H9 (cell line): ENCODE results near the gene ART4. TPM values are rescaled to one million over a fixed set of nuclear protein-coding genes. Genes with fewer than 3 reads are reported as not detected.

ENCODE experiments used
- DNase-seq: peaks from one replicate; pipeline ENCODE4 v3.0.0-alpha.2; 2017
- H2AFZ ChIP-seq: one replicate; pipeline ENCODE4 v1.6.1; 2013; ENCODE audit warnings: mild to moderate bottlenecking, low read length, control low read depth, moderate library complexity
- H2AK5ac ChIP-seq: 2 replicates; pipeline ENCODE4 v1.6.1; 2013; ENCODE audit warnings: low read length, control low read depth, mixed read lengths; ENCODE audit not compliant: insufficient read length
- H2BK120ac ChIP-seq: one replicate; pipeline ENCODE4 v1.6.1; 2013; ENCODE audit warnings: low read depth, mild to moderate bottlenecking, low read length, control low read depth, inconsistent platforms; ENCODE audit not compliant: poor library complexity, severe bottlenecking
- H2BK12ac ChIP-seq: 2 replicates; pipeline ENCODE4 v1.6.1; 2013; ENCODE audit warnings: low read length, control low read depth, mixed read lengths, low read depth; ENCODE audit not compliant: insufficient read length
- H2BK15ac ChIP-seq: 2 replicates; pipeline ENCODE4 v1.6.1; 2013; ENCODE audit warnings: low read depth, low read length, control low read depth
- H2BK20ac ChIP-seq: one replicate; pipeline ENCODE4 v1.6.1; 2013; ENCODE audit warnings: low read depth, mild to moderate bottlenecking, low read length, control low read depth, inconsistent platforms; ENCODE audit not compliant: poor library complexity, severe bottlenecking
- H2BK5ac ChIP-seq: 2 replicates; pipeline ENCODE4 v1.6.1; 2013; ENCODE audit warnings: low read length, control low read depth, mixed read lengths; ENCODE audit not compliant: insufficient read length
- H3K14ac ChIP-seq: 2 replicates; pipeline ENCODE4 v1.6.1; 2013; ENCODE audit warnings: low read length, control low read depth; ENCODE audit not compliant: insufficient read depth
- H3K18ac ChIP-seq: 2 replicates; pipeline ENCODE4 v1.6.1; 2013; ENCODE audit warnings: low read depth, mild to moderate bottlenecking, mixed read lengths, low read length, control low read depth; ENCODE audit not compliant: insufficient read length
- H3K23ac ChIP-seq: 2 replicates; pipeline ENCODE4 v1.6.1; 2013; ENCODE audit warnings: low read length, control low read depth, mixed read lengths, low read depth; ENCODE audit not compliant: insufficient read length
- H3K23me2 ChIP-seq: 2 replicates; pipeline ENCODE4 v1.6.1; 2013; ENCODE audit warnings: low read depth, mild to moderate bottlenecking, mixed read lengths, low read length, control low read depth; ENCODE audit not compliant: insufficient read length, poor library complexity, severe bottlenecking
- H3K27ac ChIP-seq: 2 replicates; pipeline ENCODE4 v1.5.1; 2013; ENCODE audit warnings: low read length, control low read depth, mixed read lengths, low read depth; ENCODE audit not compliant: insufficient read length
- H3K27me3 ChIP-seq: 2 replicates; pipeline ENCODE4 v1.6.1; 2013; ENCODE audit warnings: low read length, control low read depth, inconsistent platforms; ENCODE audit not compliant: insufficient read depth
- H3K4ac ChIP-seq: 2 replicates; pipeline ENCODE4 v1.6.1; 2013; ENCODE audit warnings: low read depth, mild to moderate bottlenecking, control low read depth, inconsistent platforms, low read length, moderate library complexity
- H3K4me1 ChIP-seq: 2 replicates; pipeline ENCODE4 v1.6.1; 2013; ENCODE audit warnings: low read length, control low read depth, inconsistent platforms; ENCODE audit not compliant: insufficient read depth
- H3K4me2 ChIP-seq: 2 replicates; pipeline ENCODE4 v1.6.1; 2013; ENCODE audit warnings: low read length, control low read depth, mixed read lengths; ENCODE audit not compliant: insufficient read length, insufficient read depth
- H3K56ac ChIP-seq: 2 replicates; pipeline ENCODE4 v1.6.1; 2013; ENCODE audit warnings: low read depth, mild to moderate bottlenecking, mixed read lengths, low read length, control low read depth; ENCODE audit not compliant: insufficient read length
- H3K79me1 ChIP-seq: 2 replicates; pipeline ENCODE4 v1.6.1; 2013; ENCODE audit warnings: low read depth, mild to moderate bottlenecking, moderate library complexity, low read length, control low read depth, inconsistent platforms; ENCODE audit not compliant: insufficient read depth, poor library complexity, severe bottlenecking
- H3K79me2 ChIP-seq: 2 replicates; pipeline ENCODE4 v1.6.1; 2013; ENCODE audit warnings: low read length, control low read depth, inconsistent platforms; ENCODE audit not compliant: insufficient read depth
- H3K9ac ChIP-seq: 2 replicates; pipeline ENCODE4 v1.6.1; 2013; ENCODE audit warnings: low read length, control low read depth, mixed read lengths; ENCODE audit not compliant: insufficient read length; ENCODE audit errors: extremely low read depth
- H3K9me3 ChIP-seq: one replicate; pipeline ENCODE4 v1.6.1; 2013; ENCODE audit warnings: low read depth, low read length, inconsistent platforms; ENCODE audit not compliant: control insufficient read depth
- H3T11ph ChIP-seq: one replicate; pipeline ENCODE4 v1.6.1; 2013; ENCODE audit warnings: mild to moderate bottlenecking, low read length, control low read depth, inconsistent platforms
- H4K20me1 ChIP-seq: one replicate; pipeline ENCODE4 v1.6.1; 2013; ENCODE audit not compliant: control insufficient read depth, insufficient read length, insufficient read depth
- H4K5ac ChIP-seq: 2 replicates; pipeline ENCODE4 v1.6.1; 2013; ENCODE audit warnings: low read depth, mild to moderate bottlenecking, mixed read lengths, low read length, control low read depth; ENCODE audit not compliant: insufficient read length
- H4K8ac ChIP-seq: replicated peaks from 2 replicates; pipeline ENCODE4 v1.6.1; 2013; ENCODE audit warnings: low read length, control low read depth, mixed read lengths, low read depth; ENCODE audit not compliant: insufficient read length
- H4K91ac ChIP-seq: 2 replicates; pipeline ENCODE4 v1.6.1; 2013; ENCODE audit warnings: low read depth, mild to moderate bottlenecking, moderate library complexity, mixed read lengths, low read length, control low read depth; ENCODE audit not compliant: insufficient read length
- H3K27ac Mint-ChIP-seq, 3 experiments: 2 replicates in 2 of 3; 3 replicates in 1 of 3; pipeline ENCODE4 v1.8.0; 2020 to 2021; ENCODE audit warnings: mixed read lengths in 3 of 3, mild to moderate bottlenecking in 1 of 3, moderate library complexity in 1 of 3
- H3K27me3 Mint-ChIP-seq: 2 replicates; pipeline ENCODE4 v1.8.0; 2021; ENCODE audit warnings: low read depth, mild to moderate bottlenecking, moderate library complexity, mixed read lengths
- H3K36me3 Mint-ChIP-seq, 3 experiments: 2 replicates in 2 of 3; 3 replicates in 1 of 3; pipeline ENCODE4 v1.8.0; 2020 to 2021; ENCODE audit warnings: low read depth in 3 of 3, mixed read lengths in 3 of 3; ENCODE audit not compliant: insufficient read depth in 1 of 3
- H3K4me1 Mint-ChIP-seq, 2 experiments: 2 replicates each; pipeline ENCODE4 v1.8.0; 2020; ENCODE audit warnings: mixed read lengths in 2 of 2
- H3K4me3 Mint-ChIP-seq, 2 experiments: 2 replicates in 1 of 2; 3 replicates in 1 of 2; pipeline ENCODE4 v1.8.0; 2020 to 2021; ENCODE audit warnings: mild to moderate bottlenecking in 2 of 2, mixed read lengths in 2 of 2, moderate library complexity in 1 of 2
- H3K9me3 Mint-ChIP-seq, 2 experiments: 2 replicates in 1 of 2; 3 replicates in 1 of 2; pipeline ENCODE4 v1.8.0; 2020; ENCODE audit warnings: mild to moderate bottlenecking in 2 of 2, mixed read lengths in 2 of 2, moderate library complexity in 1 of 2
- CTCF ChIP-seq: fragments of 200-600 bp; sonication (generic); conservative IDR thresholded peaks from 3 replicates; pipeline ENCODE4 v1.8.0; 2021; ENCODE audit warnings: antibody characterized with exemption, mild to moderate bottlenecking
- total RNA-seq: library from RNA; stranded (reverse); gene quantifications from 2 replicates; pipeline ENCODE4 v1.2.1, GENCODE V29; 2021

The ART4 gene
- total RNA-seq, 1 experiment from 2014 or later: not detected

DNA sequence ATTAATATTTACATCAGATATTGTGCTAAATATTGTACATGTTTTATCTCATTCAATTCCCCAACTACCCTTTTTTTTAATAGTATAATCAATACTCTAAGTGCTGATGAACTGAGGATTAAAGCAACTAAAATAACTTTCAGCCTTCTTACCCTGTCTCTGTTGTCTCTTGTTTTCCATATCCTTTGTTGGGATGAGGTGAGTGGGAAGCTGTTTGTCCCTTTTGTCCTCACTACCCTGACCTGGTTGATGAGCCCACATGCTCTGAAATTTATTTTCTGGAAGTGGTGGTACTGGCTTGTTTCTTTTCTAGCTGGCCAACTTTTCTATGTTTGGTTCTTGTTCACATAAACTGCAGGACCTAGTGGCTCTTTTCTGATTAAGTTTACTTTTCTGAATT is 9.6 kb upstream of the ART4 start:
- H3K56ac ChIP-seq: no peak overlapping the region
- no peak overlapping the region for H4K5ac ChIP-seq
- no peak overlapping the region for H2BK15ac ChIP-seq

More for the DNA sequence above, 9.6 kb upstream of the ART4 start:
- Histone ChIP-seq H3K18ac (no peak overlapping the region), H3K4me1 (peaks cover 2% of the 10 kb centered on the region; the same call in 1 of the 2 replicates), H3K23me2 (no peaks in the 10 kb centered on the region), H2BK20ac (no peak overlapping the region), H3T11ph (no peak overlapping the region), H3K4ac (no peak overlapping the region), H2BK5ac (no peak overlapping the region), H3K9ac (no peak overlapping the region), H4K8ac (no peak overlapping the region), H3K23ac (no peak overlapping the region), H3K14ac (no peak overlapping the region), H3K27me3 (no peaks in the 10 kb centered on the region), H2AK5ac (no peak overlapping the region), H3K79me2 (no peaks in the 10 kb centered on the region), H4K91ac (no peak overlapping the region), H2AFZ (peak overlapping the region; percentile 29), H4K20me1 (no peaks in the 10 kb centered on the region), H3K79me1 (no peaks in the 10 kb centered on the region), H3K9me3 (no peaks in the 10 kb centered on the region), H3K4me2 (no peak overlapping the region), H2BK120ac (no peak overlapping the region), H3K27ac (no peak overlapping the region), H2BK12ac (no peak overlapping the region)
- Mint-ChIP-seq H3K4me3 (no peak overlapping the region), H3K4me1 (peaks cover 16 to 20% of the 10 kb centered on the region in 2 experiments), H3K9me3 (peaks cover 6% of the 10 kb centered on the region in 2 experiments; a peak in 4 of 5 replicates), H3K36me3 (peaks cover 0 to 5% (median 0%) of the 10 kb centered on the region in 3 experiments; a peak in 2 of 7 replicates), H3K27me3 (no peaks in the 10 kb centered on the region), H3K27ac (peak overlapping the region in 2 of 3 experiments; percentile 57 to 78; a peak in 4 of 7 replicates)
- DNase-seq: no peak
- no peak for TF ChIP-seq CTCF
